UCSD-AML1 (cell line): Measurements from ENCODE around the gene SPACA6.
"Not testable (repeated sequence)": the region's sequence is repeated elsewhere in the genome, so short reads cannot be mapped to it uniquely, and the experiment has no call there.

Source experiments
- DNase-seq: peaks from one replicate; lab custom pipeline; 2025; ENCODE audit not compliant: unreplicated experiment; lab: John Stamatoyannopoulos, UW

SPACA6 gene

GRCh38 chr19:51733742-51734522 is 40.8 kb downstream of the SPACA6 start:
- no peak for DNase-seq

GRCh38 chr19:51735759-51736449 is 42.8 kb downstream of the SPACA6 start:
- DNase-seq: peak; percentile 54

- DNase-seq: no peak
These were observed 44.3 kb downstream of the SPACA6 start for GRCh38 chr19:51737389-51737788.

- DNase-seq: no peak
These were observed 44.8 kb downstream of the SPACA6 start for GRCh38 chr19:51737924-51738323.

GRCh38 chr19:51738523-51738922 is 45.4 kb downstream of the SPACA6 start:
- not testable (repeated sequence) for DNase-seq

GRCh38 chr19:51739466-51740213 is 46.5 kb downstream of the SPACA6 start:
- DNase-seq: no peak

GRCh38 chr19:51740356-51740755 is 47.2 kb downstream of the SPACA6 start:
- DNase-seq: no peak

GRCh38 chr19:51742789-51743188 is 49.7 kb downstream of the SPACA6 start:
- DNase-seq: no peak

GRCh38 chr19:51743405-51743804 is 50.3 kb downstream of the SPACA6 start:
- no peak for DNase-seq

GRCh38 chr19:51746731-51747130 is 53.6 kb downstream of the SPACA6 start:
- DNase-seq: no peak

- no peak for DNase-seq
These were observed 56.8 kb downstream of the SPACA6 start for GRCh38 chr19:51749979-51750378.

- DNase-seq: no peak
These were observed 57.4 kb downstream of the SPACA6 start for GRCh38 chr19:51750400-51751094.

- DNase-seq: no peak
These were observed 58.5 kb downstream of the SPACA6 start, which contains the start of gene FPR1 for GRCh38 chr19:51751655-51752054. Gene FPR1, minus strand, starts transcription at chr19:51751878. Its CDS starts 4,884 bp downstream, at chr19:51746994.

- DNase-seq: peak; percentile 31
These were observed 61.0 kb downstream of the SPACA6 start for GRCh38 chr19:51754109-51754508.

- no peak for DNase-seq
These were observed 61.6 kb downstream of the SPACA6 start for GRCh38 chr19:51754770-51755169.
